LNCAP (cell line): ENCODE results near the gene MPP2.

Experiments
- CTCF ChIP-seq: fragments of 450-650 bp; IDR thresholded peaks from 2 replicates; pipeline ENCODE4 v1.5.1; 2017; ENCODE audit warnings: mild to moderate bottlenecking

Gene MPP2

GRCh38 chr17:43949781-43950180 lies 42.4 kb upstream of the MPP2 start:
- TF ChIP-seq CTCF = no peak

DNA sequence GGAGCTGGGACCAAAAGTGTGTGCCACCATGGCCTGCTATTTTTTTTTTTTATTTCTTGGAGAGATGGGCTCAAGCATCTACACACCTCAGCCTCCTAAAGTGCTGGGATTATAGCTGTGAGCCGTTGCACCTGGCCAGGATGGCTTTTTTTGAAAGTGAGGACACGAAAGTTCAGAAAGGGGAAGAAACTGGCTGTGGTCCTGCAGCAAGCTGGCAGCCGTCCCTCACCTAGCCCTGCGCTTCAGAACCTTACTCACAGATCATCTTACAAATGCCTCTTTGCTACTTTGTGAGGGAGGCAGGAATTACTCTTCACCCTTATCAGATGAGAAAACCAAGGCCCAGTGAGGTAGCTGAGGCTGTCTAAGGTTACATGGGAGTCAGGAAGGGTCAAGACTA lies 39.4 kb upstream of the MPP2 start:
- no peak for TF ChIP-seq CTCF

DNA sequence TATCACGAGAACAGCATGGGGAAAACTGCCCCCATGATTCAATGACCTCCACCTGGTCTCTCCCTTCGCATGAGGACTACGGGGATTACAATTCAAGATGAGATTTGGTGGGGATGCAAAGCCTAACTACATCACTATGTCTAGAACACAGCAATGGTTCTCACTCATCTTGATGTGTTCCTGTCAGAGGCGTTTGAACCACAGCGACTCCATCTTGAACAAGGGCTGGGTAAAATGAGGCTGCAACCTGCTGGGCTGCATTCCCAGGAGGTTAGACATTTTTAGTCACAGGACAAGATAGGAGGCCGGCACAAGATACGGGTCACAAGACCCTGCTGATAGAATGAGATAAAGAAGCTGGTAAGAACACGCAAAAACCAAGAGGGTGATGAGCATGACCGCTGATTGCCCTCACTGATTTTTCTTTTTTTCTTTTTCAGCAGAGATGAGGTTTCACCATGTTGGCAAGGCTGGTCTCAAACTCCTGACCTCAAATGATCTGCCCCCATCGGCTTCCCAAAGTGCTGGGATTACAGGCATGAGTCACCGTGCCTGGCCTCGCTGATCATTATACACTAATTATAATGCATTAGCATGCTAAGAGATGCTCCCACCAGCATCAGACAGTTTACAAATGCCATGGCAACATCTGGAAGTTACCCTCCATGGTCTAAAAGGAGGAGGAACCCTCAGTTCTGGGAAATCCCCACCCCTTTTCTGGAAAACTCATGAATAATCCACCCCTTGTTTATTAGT lies 37.9 kb upstream of the MPP2 start:
- TF ChIP-seq CTCF = no peak

- no peak for TF ChIP-seq CTCF
Observed at GRCh38 chr17:43942051-43942685, 34.8 kb upstream of the MPP2 start, which contains the start of gene PPY. PPY (minus strand) TSS chr17:43942476; CDS start chr17:43941654, 822 bp downstream.

GRCh38 chr17:43940630-43941029 lies 33.3 kb upstream of the MPP2 start:
- no peak for TF ChIP-seq CTCF

GRCh38 chr17:43939886-43940285 lies 32.5 kb upstream of the MPP2 start:
- TF ChIP-seq CTCF = no peak

GRCh38 chr17:43938838-43939182 lies 31.5 kb upstream of the MPP2 start:
- TF ChIP-seq CTCF = no peak
